Left colon (tissue), 2 donors: Measurements from ENCODE around the gene NSUN2. TPM values are rescaled to one million over a fixed set of nuclear protein-coding genes. Genes with fewer than 3 reads are reported as not detected.
"Not testable (repeated sequence)": the region's sequence is repeated elsewhere in the genome, so short reads cannot be mapped to it uniquely, and the experiment has no call there.

Experiments
- ATAC-seq: fragments of 200-7000 bp; cut with Tn5 transposase; one replicate; pipeline ENCODE4 v1.9.1; 2020; ENCODE audit warnings: mild to moderate bottlenecking, moderate library complexity
- DNase-seq, 2 donors: peaks; one replicate each; pipeline ENCODE4 v3.0.0-alpha.2; 2020
- intact Hi-C, 2 donors: fragments of 100-400 bp; cut with DNase I in 1 of 2; cut with micrococcal nuclease in 1 of 2; formaldehyde crosslinking; loops; one replicate each; pipeline versions ENCODE4 v1.11.2 to v1.14.0; 2022; cut with DNase I, micrococcal nuclease
- total RNA-seq, 2 donors: library from RNA; stranded (reverse); fragmentation: NEBNext Ultra II Directional; extraction: Animal tissue kit (Norgen Biotek cat#: 25700); gene quantifications; one replicate each; pipeline ENCODE4 v1.2.1, GENCODE V29; 2021
- donor health status: DM: no; HTN: no; CAD: no.
- donor health status: DM: yes; HTN: yes; CAD: no.

NSUN2 gene
- total RNA-seq, 2 donors from 2014 or later = 49.2 to 56.7 TPM

DNA sequence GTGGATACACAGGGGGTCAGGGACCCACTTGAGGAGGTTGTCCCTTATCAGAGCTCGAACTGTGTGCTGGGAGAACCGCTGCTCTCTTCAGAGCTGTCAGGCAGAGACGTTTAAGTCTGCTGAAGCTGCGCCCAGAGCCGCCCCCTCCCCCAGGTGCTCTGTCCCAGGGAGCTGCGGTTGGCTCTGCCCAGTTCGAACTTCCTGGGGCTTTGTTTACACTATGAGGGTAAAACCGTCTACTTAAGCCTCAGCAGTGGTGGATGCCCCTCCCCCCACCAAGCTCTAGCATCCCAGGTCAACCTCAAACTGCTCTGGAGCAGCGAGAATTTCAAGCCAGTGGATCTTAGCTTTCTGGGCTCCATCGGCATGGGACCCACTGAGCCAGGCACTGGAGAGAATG, 16.3 kb upstream of the NSUN2 start:
- ATAC-seq = no peak
- DNase-seq = no peak
- intact Hi-C loops = no loop called here

DNA sequence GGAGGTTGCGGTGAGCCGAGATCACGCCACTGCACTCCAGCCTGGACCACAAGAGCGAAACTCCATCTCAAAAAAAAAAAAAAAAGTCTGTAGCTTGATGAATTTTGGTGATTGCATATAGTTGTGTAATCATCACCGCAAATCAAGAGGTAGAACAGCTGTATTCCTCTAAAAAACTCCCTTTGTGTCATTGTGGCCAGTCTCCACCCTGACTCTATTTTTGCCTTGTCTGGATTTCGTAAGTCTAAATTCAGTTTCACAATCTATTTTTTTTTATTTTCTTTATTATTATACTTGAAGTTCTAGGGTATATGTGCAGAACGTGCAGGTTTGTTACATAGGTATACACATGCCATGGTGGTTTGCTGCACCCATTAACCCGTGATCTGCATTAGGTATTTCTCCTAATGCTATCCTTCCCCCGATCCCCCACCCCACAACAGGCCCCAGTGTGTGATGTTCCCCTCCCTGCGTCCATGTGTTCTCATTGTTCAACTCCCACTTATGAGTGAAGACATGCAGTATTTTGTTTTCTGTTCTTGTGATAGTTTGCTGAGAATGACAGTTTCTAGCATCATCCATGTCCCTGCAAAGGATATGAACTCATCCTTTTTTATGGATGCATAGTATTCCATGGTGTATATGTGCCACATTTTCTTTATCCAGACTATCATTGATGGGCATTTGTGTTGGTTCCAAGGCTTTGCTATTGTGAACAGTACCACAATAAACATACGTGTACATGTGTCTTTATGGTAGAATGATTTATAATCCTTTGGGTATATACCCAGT, 12.9 kb upstream of the NSUN2 start:
- ATAC-seq, intact Hi-C loops, DNase-seq: not testable (repeated sequence)

DNA sequence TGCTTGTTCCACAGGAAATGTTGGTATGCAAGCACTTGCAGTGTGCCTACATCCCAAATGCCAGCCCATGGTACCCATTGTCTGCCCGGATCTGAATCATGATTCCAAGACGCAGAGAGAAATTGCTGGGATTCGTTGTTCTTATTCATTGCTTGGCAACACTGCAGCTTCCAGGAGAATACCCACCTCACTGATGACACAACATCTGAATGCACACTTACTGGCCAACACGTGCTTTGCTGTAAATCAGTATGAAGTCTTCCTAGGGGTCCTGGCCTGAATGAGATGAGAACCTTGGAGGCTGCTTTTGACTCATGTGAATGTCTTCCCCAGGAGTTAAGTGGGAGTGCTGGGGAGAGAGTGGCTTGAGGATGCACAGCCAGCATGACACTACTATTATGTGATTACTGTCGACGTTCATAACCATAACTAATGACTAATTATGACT, 12.0 kb upstream of the NSUN2 start:
- no peak for DNase-seq
- ATAC-seq = no peak
- intact Hi-C loops = no loop called here

DNA sequence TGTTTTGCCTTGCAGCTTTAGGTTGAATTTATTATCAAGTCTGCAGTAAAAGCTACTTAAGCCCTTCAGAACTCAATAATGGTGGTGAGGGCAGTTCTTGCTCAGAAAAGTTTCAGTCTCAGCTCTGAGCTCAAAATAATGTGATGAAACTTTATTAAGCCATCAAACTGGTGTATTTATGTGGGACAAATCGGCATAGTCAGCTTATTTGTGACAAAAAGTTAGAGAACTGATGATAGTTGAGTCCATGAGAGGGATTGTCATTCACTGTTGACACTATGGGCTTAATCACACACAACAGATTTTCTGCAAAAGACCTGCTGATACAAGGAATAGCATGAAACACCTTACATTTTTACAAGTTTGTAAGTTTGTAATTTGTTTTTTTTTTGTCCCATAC, 9.8 kb upstream of the NSUN2 start:
- ATAC-seq = no peak
- no peak for DNase-seq
- intact Hi-C loops = no loop called here

DNA sequence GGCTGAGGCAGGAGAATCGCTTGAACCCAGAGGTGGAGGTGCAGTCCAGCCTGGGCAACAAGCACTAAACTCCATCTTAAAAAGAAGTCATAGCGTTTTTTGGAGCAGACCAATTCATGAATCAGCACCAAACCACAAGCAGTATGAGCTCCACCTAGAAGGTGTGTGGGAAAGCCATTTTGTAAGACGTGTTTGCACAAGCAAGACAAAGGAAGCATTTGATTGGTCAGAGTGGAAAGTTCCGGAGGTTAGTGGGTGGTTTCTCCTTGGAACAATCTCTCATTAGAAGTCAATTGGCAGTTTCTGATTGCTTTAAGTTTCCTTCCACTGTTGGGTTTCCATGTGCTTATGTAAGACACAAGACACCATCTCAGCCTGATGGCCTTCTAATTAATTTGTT, 5.4 kb upstream of the NSUN2 start:
- intact Hi-C loops = loop anchor here in 1 of 2 donors (10.0 kb wide), 1 partner anchor 67 kb away; no protein-coding TSS in a partner anchor
- DNase-seq = no peak
- no peak for ATAC-seq

DNA sequence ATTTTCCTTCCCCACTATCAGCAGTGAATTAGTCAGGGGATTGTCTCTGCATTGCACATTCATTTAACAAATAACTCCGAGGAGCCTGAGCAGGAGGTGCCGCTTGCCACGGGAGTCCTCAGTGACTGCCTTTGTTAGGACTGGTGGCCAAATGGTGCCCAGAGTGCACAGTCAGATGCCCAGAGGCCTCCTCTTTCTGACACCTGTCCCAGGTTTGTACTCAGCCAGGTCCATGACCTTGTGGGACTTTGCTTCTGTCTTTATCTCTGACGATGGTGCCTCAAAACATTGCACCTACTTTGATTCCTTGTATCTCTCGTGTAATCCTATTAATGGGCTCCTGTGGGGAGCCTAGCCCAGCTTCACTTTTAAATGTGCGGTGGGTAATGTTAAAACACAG, 4.7 kb upstream of the NSUN2 start:
- ATAC-seq (no peak), DNase-seq (no peak)
- intact Hi-C loops = loop anchor here in 1 of 2 donors (10.0 kb wide), 1 partner anchor 67 kb away; no protein-coding TSS in a partner anchor

DNA sequence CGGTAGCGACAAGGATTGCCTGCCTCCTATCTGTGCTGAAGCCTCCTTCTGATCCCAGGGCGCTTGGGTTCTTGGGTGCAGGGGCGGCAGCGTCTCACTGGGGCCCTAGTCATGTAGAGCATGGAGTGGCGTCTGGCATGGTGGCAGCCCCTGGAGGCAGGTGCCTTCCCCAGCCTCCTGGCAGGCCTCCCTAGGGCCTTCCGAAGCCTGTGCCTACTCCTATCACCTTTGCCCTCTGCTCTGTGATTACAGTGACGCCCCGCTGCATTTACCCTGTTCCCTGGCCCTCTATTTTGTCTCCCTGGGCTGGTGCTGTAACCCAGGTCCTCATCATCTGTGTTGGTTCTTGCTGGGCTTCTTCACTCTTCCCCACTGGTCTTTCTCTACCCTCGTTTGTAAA, 4.2 kb upstream of the NSUN2 start:
- ATAC-seq (no peak), DNase-seq (no peak)
- intact Hi-C loops = loop anchor here in 1 of 2 donors (10.0 kb wide), 1 partner anchor 68 kb away; no protein-coding TSS in a partner anchor

DNA sequence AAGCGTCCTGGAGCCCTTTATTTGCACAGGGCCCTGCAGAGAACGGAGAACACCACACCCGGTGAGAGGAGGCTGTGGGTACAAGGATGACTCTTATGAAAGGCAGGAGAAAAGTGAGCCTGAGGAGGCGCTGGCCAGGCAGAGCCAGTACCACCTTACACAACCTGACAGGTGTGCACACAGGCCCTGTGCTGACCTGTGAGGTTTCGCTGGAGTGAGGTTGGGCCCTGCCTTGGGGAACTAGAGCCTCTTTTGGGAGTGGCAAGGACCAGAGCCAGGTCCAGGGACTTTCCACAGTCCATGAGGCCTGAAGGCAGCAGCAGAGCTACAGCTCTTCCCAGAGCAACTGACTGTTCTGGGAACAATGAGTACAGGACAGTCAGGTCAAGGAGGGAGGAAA, 3.4 kb upstream of the NSUN2 start:
- DNase-seq (no peak), ATAC-seq (no peak)
- intact Hi-C loops = loop anchor here in 1 of 2 donors (10.0 kb wide), 1 partner anchor 69 kb away; no protein-coding TSS in a partner anchor

DNA sequence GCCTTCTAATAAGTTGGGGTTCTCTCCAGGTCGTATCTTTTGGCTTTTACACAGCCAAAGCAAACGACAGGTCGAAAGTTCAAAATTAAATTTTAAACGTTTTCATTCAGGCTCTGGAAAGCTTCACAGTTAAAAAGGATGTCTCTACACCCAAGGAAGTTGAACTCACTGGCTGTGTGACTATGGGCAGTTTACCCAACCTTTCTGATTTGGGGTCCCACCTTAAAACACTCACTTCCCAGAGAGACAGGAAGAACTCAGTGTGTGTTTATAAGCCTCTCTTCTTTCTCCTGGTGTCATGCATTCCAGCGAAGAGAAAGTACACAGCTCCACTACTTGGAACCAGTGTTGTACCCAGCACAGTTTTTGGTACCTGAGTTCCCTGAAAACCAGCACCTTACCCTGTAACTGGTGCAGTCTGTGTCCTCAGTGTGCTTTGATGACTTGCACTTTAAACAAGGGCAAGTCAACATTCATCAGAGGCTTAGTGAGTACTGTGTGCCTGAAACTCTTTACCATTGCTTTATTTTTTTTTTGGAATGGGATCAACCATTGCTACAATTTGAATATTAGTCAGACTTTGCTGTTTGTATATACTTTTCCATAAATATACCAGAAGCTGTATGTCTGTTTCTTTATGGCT, 2.1 kb upstream of the NSUN2 start:
- ATAC-seq (no peak), DNase-seq (no peak)
- intact Hi-C loops = loop anchor here in 1 of 2 donors (10.0 kb wide), 1 partner anchor 70 kb away; no protein-coding TSS in a partner anchor

DNA sequence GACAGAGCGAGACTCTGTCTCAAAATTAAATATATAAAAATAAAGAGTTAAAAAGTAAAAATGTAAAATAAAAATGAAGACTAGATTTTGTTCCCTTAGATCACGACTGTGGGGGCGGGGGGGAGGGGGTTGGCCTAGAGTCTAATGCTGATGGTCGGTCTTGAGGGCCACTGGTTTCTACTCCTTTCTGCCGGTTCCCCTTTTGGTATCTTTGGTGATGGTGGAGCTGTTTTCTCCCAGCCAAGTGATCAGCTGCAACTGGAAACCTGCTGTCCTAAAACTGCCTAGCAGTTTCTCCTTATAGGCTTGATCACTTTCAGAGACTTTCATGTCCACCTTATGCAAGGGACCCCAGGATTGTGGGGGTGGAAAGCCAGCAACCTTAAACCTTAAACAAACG, 1.5 kb upstream of the NSUN2 start:
- intact Hi-C loops = loop anchor here in 1 of 2 donors (10.0 kb wide), 1 partner anchor 70 kb away; no protein-coding TSS in a partner anchor
- ATAC-seq = no peak
- DNase-seq = no peak

DNA sequence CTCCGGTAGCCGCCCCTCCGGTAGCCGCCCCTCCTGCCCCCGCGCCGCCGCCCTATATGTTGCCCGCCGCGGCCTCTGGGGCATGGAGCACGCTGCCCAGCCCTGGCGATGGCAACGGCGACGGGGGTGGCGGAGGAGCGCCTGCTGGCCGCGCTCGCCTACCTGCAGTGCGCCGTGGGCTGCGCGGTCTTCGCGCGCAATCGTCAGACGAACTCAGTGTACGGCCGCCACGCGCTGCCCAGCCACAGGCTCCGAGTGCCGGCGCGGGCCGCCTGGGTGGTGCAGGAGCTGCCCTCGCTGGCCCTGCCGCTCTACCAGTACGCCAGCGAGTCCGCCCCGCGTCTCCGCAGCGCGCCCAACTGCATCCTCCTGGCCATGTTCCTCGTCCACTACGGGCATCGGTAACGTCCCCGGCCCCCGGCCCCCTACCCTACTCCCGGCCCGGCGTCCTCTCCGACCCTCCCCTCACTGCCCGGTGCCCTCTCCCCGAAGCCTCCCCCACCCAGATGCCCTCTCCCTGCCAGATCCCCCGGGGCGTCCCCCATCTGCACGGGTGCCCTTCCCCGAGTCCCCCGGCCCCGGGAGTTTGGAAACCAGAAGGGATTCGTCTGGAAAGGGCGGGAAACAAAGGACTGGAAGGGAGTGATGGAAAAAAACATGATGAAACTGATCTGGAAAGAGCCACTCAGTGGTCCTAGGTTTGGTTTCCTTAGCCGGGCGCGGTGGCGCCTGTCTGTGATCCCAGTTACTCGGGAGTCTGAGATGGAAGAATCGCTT, 813 bp upstream of the NSUN2 start:
- ATAC-seq = peak; percentile 71
- peak in 1 of 2 donors; percentile 33 for DNase-seq
- intact Hi-C loops = loop anchor here in 1 of 2 donors (10.0 kb wide), 1 partner anchor 71 kb away; no protein-coding TSS in a partner anchor

DNA sequence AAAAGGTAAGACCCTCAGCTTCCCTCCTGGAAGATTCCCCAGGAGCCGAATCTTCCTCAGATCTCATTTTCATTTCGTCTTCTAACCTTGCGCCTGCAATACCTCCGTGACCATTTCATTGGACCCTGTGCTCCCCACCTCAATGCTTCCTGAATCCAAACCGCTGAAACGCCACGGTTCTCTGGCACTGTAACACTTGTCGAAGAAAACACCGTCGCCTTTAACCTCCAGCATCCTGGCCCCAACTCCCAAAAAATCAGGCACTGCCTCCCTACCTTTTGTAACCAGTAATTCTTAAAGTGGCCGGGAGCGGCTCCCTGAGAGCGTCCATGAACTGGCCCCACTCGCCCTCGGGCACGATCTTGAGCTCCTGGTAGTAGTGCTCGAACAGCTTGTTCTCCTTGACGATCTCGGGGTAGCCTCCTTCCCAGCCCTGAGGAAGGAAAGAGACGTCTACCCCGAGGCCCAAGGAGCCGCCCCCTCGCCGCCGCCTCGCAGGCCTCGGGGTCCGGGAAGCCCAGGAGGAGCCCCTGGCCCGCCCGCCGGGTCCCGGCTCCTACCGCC, 438 bp downstream of the NSUN2 start:
- intact Hi-C loops = loop anchor here in 1 of 2 donors (10.0 kb wide), 1 partner anchor 72 kb away; no protein-coding TSS in a partner anchor
- ATAC-seq (peak; percentile 28), DNase-seq (peak; percentile 35 to 43)

DNA sequence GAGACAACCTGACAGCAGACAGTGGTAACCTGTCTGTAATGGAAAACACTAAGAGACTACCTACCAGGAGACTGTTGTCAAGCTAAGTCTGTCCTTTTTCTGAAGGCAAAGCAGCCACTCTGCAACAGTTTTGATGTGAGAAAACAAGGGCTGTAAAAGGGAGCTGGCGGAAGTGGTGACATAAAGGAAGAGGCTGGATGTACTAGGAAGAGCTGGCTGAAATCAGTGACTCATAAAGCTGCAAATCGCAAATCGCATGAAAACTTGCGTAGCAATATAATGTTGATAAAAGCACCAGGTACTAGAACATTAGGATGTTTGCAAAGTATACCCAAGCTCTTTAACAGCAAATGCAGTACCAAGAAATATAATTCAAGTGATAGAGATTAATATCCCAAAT, 1.4 kb downstream of the NSUN2 start:
- intact Hi-C loops = loop anchor here in 1 of 2 donors (10.0 kb wide), 1 partner anchor 73 kb away; no protein-coding TSS in a partner anchor
- ATAC-seq (no peak), DNase-seq (no peak)

DNA sequence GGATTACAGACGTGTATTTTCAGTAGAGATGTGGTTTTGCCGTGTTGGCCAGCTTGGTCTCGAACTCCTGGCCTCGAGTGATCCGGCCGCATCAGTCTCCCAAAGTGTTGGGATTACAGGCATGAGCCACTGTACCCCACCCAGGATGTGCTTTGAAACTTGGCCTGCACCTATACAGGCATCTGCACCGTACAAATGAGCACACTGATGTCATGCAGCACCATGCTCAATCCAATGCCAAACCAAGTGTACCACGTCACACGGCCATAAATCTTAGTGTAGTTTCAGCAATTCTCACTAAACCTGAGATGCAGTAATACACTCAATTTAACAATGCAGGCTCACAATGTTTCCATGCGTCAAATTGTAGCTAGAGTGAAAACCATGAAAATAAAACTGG, 6.3 kb downstream of the NSUN2 start:
- ATAC-seq (no peak), DNase-seq (no peak)
- intact Hi-C loops = loop anchor here in 1 of 2 donors (10.0 kb wide), 1 partner anchor 118 kb away; no protein-coding TSS in a partner anchor

DNA sequence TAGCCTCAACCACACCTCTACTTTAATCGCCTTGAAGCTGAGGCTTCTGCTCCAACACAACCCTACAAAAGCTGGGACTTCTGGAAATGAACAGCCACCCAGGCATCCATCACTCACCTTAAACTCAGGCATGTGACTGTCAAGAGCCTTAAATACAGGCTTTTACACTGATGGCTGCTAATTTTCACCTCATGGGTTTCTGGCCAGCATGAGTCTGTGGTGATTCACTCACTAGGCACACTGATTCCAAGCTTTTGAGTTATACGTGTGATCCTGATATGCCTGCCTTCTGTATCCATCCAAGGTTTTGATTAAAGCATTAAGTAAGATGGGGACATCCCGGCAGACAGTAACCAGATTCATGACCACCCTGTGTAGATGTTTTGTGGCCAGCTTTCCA, 8.9 kb downstream of the NSUN2 start:
- DNase-seq (no peak), ATAC-seq (no peak)
- intact Hi-C loops = loop anchor here in 1 of 2 donors (10.0 kb wide), 1 partner anchor 121 kb away; no protein-coding TSS in a partner anchor

DNA sequence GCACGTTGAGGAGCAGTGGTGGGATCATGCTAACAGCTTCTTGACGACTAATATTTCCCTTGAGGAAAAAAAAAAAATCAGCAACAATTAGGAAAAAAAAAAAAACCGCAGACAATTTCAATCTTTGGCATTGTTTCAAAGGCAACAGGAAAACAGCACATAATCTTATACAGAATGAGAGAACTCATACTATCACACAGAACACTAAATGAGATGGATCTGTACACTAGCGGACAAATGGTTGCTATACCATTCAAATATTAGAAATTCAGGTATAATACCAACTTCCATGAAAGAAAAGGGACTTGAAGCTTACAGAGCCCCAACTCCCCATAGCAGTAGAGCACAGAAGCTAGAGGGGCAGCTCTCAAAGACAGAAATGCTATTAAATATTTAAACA, 9.6 kb downstream of the NSUN2 start:
- ATAC-seq = no peak
- intact Hi-C loops = loop anchor here in 1 of 2 donors (10.0 kb wide), 1 partner anchor 122 kb away; no protein-coding TSS in a partner anchor
- DNase-seq = no peak

DNA sequence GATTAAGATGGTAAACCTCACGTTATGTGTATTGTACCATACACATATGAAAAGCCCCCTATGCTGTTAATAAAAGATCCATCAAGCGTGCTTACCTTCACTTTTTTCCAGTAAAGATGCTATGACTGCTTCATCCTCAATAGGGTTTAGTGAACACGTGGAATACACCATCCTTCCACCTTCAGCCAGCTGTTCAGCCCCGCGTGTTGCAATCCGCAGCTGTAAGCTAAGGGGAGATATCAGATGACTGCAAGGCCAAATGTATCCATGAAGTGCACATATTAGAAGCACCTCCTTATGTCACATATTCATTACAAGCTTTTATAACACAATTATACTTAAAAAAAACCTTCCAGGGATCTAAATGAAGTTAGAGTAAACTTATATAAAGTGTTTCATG, 16.2 kb downstream of the NSUN2 start:
- no peak for ATAC-seq
- intact Hi-C loops = no loop called here

DNA sequence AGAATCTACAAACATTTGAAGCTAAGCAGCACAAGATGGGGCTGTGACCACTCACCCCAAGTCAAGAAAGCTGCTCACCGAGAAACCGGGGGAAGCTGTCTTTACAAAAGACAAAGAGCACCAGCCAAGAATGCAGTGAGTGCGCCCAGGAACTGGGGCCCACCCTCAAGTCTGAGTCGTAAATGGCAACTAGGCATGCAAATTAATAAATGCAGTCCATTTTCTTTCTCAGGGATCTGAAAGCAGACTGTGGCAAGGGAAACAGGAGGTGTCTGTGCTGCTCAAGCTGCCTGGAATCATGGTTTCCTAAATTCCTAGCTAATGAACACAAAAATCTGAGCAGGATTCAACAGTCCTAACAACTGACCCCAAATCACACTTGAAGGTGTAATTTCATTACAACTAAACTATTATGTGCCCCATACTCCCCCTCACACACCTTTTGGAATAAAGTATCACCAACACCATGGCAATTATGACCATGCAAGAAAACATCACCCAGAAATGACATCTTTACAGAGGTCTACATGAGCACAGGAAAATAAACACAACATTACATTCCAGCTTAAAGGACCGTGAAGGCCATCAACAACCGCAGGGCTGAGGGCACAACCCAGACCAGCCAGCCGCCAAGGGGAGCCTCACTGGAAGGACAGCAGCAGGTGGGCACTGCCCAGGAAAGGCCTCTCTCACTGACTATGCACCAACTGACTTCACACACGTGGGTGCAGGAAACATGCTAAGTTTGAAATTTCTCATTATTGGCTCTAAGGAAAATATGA, 17.6 kb downstream of the NSUN2 start:
- intact Hi-C loops = no loop called here
- DNase-seq (no peak), ATAC-seq (no peak)

More for the DNA sequence above, 16.2 kb downstream of the NSUN2 start:
- no peak for DNase-seq
